Activated CD8-positive, alpha-beta memory T cell treated with anti-CD3 and anti-CD28 coated beads, Interleukin-2, amount 10 ng/mL, durations not matched to agents 7 days and 5 days (primary cell): ENCODE measurements around the gene OXLD1. TPM values are rescaled to one million over a fixed set of nuclear protein-coding genes. Genes with fewer than 3 reads are reported as not detected.
"Not testable (repeated sequence)": the region's sequence is repeated elsewhere in the genome, so short reads cannot be mapped to it uniquely, and the experiment has no call there.

ENCODE experiments used
- ATAC-seq: fragments of 150-1000 bp; cut with Tn5 transposase; one replicate; pipeline ENCODE4 v1.10.0; 2021; ENCODE audit warnings: moderate library complexity
- CTCF ChIA-PET: fragments of 350-600 bp; sonication (Branson Sonifier 250); formaldehyde crosslinking; loops from one replicate; lab custom pipeline; 2021; ENCODE audit warnings: antibody characterized with exemption; lab: Charles Lee
- DNase-seq: peaks from one replicate; pipeline ENCODE4 v3.0.0-alpha.2; 2020
- H3K27ac Mint-ChIP-seq: one replicate; pipeline ENCODE4 v1.8.0; 2021; ENCODE audit warnings: mild to moderate bottlenecking, mixed read lengths
- H3K27me3 Mint-ChIP-seq: one replicate; pipeline ENCODE4 v1.8.0; 2021; ENCODE audit warnings: mixed read lengths
- H3K36me3 Mint-ChIP-seq: one replicate; pipeline ENCODE4 v1.8.0; 2021; ENCODE audit warnings: mild to moderate bottlenecking, mixed read lengths
- H3K4me1 Mint-ChIP-seq: one replicate; pipeline ENCODE4 v1.8.0; 2021; ENCODE audit warnings: mixed read lengths
- H3K4me3 Mint-ChIP-seq: one replicate; pipeline ENCODE4 v1.8.0; 2021; ENCODE audit warnings: mild to moderate bottlenecking, moderate library complexity, mixed read lengths
- H3K9me3 Mint-ChIP-seq: one replicate; pipeline ENCODE4 v1.8.0; 2022; ENCODE audit warnings: low read depth, mixed read lengths
- total RNA-seq, 2 experiments: library from RNA; stranded (reverse); gene quantifications; one replicate each; pipeline ENCODE4 v1.2.3, GENCODE V29; 2021

Gene OXLD1
- total RNA-seq, 2 experiments from 2014 or later: 57.9 to 68.5 TPM

DNA sequence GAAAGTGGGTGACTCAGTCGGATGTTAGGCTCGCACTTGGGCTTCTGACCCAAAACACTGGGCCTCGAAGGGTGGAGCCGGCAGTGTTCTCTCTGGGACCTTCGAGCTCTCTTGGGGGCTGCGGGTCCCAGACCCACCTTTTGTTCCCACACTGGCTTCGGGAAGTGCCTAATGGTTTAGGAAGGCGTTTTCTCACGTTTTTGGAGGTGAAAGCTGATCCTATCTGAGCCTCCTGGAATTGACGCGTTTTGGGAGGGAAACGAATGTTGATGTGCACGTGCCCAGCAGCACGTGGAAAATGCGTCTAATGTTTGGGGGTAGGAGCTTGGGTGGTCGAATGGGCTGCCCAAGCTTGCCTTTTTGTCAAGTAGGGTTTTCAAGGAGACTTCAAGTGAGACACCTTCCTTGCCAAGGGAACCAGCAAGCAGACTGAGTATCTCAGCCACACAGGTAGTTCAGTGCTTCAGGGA lies 18.1 kb upstream of the OXLD1 start:
- CTCF ChIA-PET: interaction anchor here (0.7 to 2.2 kb wide), 9 partner anchors 9 to 353 kb away, joined by 3 to 10 read pairs (median 4); partner anchors contain the start of genes DCXR and MRPL12
- Mint-ChIP-seq H3K9me3 (no peaks in the 10 kb centered on the region), H3K27ac (peak overlapping the region; percentile 71), H3K36me3 (peaks cover 22% of the 10 kb centered on the region), H3K4me1 (peaks cover 32% of the 10 kb centered on the region), H3K4me3 (peak overlapping the region; percentile 81), H3K27me3 (no peaks in the 10 kb centered on the region)
- ATAC-seq (no peak), DNase-seq (no peak)

DNA sequence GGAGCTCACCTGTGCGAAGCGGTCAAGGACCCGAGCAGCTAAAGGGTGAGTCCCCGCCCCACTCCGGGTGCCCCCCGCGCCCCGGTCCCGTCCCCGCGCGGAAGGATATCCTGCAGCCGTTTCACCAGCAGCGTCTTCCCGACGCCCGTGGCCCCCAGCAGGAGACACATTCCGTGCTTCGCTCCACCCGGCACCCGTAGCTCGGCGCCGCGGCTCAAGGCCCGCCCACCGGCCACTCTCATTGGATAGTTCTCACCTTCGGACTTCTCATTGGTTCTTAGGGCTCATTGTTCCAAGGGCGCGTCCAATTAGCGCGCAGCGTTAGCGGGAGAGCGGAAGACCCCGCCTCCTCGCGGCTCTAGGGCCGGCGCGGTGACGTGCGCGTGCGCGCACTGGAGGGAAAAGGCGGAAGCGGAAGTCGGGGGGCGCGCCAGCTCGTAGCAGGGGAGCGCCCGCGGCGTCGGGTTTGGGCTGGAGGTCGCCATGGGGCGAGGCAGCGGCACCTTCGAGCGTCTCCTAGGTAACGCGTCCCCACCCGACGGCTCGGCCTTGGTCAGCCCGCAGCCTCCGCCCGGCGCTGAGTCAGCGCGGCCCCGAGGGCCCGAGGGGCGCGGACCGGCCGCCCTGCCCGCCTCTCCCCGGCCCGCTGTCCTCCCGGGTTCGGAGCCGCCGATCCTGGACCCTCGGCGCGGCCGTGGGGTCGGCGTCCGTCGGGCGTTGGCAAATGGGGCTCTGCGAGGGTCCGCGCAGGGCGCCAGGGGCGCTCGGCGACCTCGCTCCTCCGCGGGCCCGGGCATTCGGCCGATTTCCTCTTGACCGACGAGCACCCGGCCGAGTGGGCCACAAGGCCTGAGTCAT lies 17.4 kb upstream of the OXLD1 start, which contains the start of the genes ARL16 and HGS:
TSS of gene ARL16 (minus strand) at position 214 of the 858 bp plus-strand sequence. CDS start at position 170, 44 bp downstream.
TSS of gene HGS (plus strand) at position 428 of the 858 bp plus-strand sequence. CDS start at position 484, 56 bp downstream.
- no peaks in the 10 kb centered on the region for H3K27me3 Mint-ChIP-seq
- peak; percentile 98 for ATAC-seq
- CTCF ChIA-PET: interaction anchor here (0.6 to 2.3 kb wide), 11 partner anchors 8 to 354 kb away, joined by 3 to 10 read pairs (median 5); partner anchors contain the start of genes CCDC137, DCXR, MRPL12 and OXLD1
- H3K4me1 Mint-ChIP-seq: peaks cover 32% of the 10 kb centered on the region
- peak; percentile 98 for DNase-seq
- H3K4me3 Mint-ChIP-seq: peak within 1 kb of the TSS; percentile 81
- no peaks in the 10 kb centered on the region for H3K9me3 Mint-ChIP-seq
- peaks cover 18% of the 10 kb centered on the region for H3K36me3 Mint-ChIP-seq
- H3K27ac Mint-ChIP-seq: peak within 1 kb of the TSS; percentile 83

DNA sequence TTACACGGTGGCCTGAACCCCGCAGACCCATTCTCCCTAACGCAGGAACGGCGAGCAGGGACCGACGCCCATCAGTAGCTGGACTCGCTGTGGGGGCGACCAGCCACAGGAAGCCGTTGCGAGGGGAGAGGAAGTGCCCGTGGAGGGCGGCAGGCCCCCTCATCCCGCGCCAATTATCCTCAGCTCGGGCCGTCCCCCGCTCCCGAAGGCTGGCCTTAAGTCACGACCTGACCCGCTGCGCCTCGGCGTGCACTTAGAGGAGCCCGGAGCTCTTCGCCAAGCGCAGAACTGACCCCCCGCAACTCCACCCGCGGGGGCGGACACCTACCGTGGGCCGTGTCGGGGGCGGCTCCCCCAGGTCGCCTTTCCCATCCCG lies 16.8 kb upstream of the OXLD1 start:
- Mint-ChIP-seq H3K4me3 (peak overlapping the region; percentile 81), H3K27ac (peak overlapping the region; percentile 83), H3K36me3 (peaks cover 18% of the 10 kb centered on the region), H3K27me3 (no peaks in the 10 kb centered on the region), H3K9me3 (no peaks in the 10 kb centered on the region), H3K4me1 (peaks cover 32% of the 10 kb centered on the region)
- CTCF ChIA-PET: interaction anchor here (0.6 to 2.3 kb wide), 9 partner anchors 15 to 168 kb away, joined by 3 to 10 read pairs (median 6); partner anchors contain the start of genes CCDC137, MRPL12 and OXLD1
- DNase-seq (no peak), ATAC-seq (no peak)

DNA sequence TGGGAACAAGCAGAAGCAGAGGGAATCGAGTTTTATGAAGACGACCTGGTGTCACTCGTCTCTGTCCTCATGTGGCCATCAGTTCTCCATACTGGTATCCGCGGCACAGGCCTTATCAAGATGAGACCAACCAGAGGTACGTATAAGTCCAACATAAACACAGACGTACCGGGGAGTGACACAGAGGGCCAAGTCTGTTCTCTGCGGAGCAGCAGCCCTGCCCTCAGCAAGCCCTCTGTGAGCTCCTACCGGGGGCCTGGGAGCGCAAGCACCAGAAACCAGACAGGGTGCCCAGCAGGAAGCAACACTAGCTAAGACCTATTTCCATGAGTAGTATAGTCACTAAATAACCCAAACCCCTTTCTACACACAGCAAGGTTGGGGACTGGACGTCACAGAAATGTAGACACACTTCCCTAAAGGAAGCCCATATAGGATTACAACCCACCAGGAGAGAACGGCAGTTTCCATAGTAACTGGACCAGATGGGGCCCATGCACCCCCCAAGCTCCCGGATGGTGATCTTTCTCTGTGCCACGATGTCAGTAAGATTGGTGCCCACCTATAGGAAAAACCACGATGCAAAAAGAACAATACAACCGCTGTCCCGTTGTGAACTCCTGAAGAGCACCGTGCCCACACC lies 16.3 kb upstream of the OXLD1 start:
- DNase-seq: no peak
- Mint-ChIP-seq H3K4me3 (peak overlapping the region; percentile 81), H3K9me3 (no peaks in the 10 kb centered on the region), H3K4me1 (peaks cover 32% of the 10 kb centered on the region), H3K27me3 (no peaks in the 10 kb centered on the region), H3K27ac (peak overlapping the region; percentile 83), H3K36me3 (peaks cover 18% of the 10 kb centered on the region)
- CTCF ChIA-PET: interaction anchor here (1.2 to 2.3 kb wide), 6 partner anchors 15 to 31 kb away, joined by 3 to 10 read pairs (median 7); partner anchors contain the start of genes CCDC137, MRPL12 and OXLD1
- no peak for ATAC-seq

DNA sequence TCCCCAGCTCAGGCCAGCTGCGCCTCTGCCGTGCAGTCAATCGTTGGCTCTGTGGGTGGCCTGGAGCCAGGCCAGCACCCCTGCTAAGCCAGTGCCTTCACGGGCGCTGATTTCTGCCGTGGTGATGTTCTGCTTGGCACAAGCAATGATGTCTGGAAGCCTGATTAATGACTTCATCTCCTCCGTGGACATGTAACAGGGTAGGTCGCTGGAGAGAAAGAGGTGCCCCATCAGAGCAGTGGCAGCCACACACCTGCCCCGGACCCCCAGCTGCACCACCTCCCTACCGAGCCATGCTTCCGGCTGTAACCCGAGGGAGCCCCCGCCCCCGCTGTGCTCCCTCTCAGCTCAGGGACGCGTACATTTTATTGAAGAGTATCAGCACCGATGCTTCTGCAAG lies 15.3 kb upstream of the OXLD1 start:
- no peaks in the 10 kb centered on the region for H3K27me3 Mint-ChIP-seq
- H3K27ac Mint-ChIP-seq: no peak overlapping the region
- no peaks in the 10 kb centered on the region for H3K9me3 Mint-ChIP-seq
- no peak for ATAC-seq
- peaks cover 10% of the 10 kb centered on the region for H3K36me3 Mint-ChIP-seq
- peaks cover 32% of the 10 kb centered on the region for H3K4me1 Mint-ChIP-seq
- H3K4me3 Mint-ChIP-seq: no peak overlapping the region
- no peak for DNase-seq
- CTCF ChIA-PET: interaction anchor here (2.3 kb wide), 1 partner anchor 16 kb away, joined by 7 read pairs; the partner anchor contains the start of genes CCDC137 and OXLD1

DNA sequence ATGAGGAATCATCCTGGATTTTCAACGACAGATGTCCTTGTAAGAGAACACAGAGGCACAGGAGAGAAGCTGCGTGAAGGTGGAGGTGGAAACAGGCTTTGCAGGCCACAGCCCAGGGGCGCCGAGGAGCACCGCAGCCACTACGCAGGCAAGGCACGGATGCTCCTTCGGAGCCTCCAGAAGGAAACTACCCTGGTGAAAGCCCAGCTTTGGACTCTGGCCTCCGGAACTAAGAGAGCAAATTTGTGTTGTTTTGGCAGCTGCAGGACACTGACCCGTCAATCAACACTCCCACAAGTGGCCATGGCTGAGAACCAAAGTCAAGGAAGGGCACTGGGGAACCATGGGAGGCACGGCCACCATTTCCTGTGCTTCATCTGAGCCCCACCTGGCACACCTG lies 13.7 kb upstream of the OXLD1 start:
- H3K27ac Mint-ChIP-seq: no peak overlapping the region

DNA sequence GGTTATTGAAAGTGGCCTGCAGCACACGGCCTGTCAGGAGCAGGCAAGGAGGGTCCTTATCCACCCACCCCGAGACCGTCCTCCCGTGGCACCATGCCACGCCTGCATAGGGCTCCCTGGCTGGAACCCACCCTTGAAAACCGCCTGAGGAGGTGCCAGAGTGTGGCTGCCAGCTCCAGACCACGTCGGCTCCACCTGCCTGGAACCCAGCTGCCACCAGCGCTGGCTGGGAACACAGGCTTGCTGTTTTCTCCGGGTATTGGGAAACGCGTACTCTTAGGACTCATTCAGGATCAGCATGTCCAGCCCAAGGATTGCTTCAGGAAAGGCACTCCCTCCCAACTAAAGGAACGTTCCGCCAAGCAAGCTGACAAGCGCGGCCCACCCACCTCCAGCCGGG lies 10.5 kb upstream of the OXLD1 start:
- DNase-seq: no peak
- H3K27ac Mint-ChIP-seq: no peak overlapping the region
- no peak for ATAC-seq
- H3K27me3 Mint-ChIP-seq: no peaks in the 10 kb centered on the region
- H3K9me3 Mint-ChIP-seq: no peaks in the 10 kb centered on the region
- CTCF ChIA-PET: interaction anchor here (1.4 to 2.1 kb wide), 2 partner anchors 9 to 25 kb away, joined by 5 to 7 read pairs; partner anchors contain the start of gene MRPL12
- no peak overlapping the region for H3K4me3 Mint-ChIP-seq
- H3K4me1 Mint-ChIP-seq: peaks cover 4% of the 10 kb centered on the region
- H3K36me3 Mint-ChIP-seq: peaks cover 13% of the 10 kb centered on the region

More for the DNA sequence above, 13.7 kb upstream of the OXLD1 start:
- peaks cover 1% of the 10 kb centered on the region for H3K36me3 Mint-ChIP-seq
- no peaks in the 10 kb centered on the region for H3K27me3 Mint-ChIP-seq
- H3K4me3 Mint-ChIP-seq: no peak overlapping the region
- ATAC-seq (no peak), DNase-seq (no peak)
- CTCF ChIA-PET: no interaction called here
- peaks cover 20% of the 10 kb centered on the region for H3K4me1 Mint-ChIP-seq
- no peaks in the 10 kb centered on the region for H3K9me3 Mint-ChIP-seq

DNA sequence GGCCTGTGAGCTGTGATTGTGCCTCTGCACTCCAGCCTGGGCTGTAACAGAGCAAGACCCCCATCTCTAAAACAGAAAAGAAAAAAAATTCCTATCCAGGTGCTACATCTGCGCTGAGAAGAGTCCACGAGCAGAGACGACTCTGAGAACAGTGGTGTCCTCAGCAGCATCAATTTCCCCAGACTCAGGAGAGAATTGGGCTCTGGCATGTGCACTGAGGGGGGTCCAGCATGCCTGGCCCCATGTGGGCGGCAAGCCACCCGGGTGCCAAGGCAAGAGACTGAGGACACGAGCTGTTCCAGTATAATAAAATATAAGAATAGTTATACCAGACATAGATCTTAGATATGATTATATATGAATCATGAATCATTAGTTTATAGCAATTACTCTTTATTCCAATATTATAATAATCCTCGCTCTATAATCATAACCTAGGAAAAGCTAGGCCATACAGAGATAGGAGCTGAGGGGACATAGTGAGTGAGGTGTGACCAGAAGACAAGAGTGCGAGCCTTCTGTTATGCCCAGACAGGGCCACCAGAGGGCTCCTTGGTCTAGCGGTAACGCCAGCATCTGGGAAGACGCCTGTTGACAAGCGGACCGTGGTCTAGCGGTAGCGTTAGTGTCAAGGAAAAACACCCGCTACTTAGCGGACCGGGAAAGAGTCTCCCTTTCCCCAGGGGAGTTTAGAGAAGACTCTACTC lies 9.3 kb upstream of the OXLD1 start:
- CTCF ChIA-PET: interaction anchor here (0.6 to 2.1 kb wide), 10 partner anchors 9 to 1102 kb away, joined by 3 to 7 read pairs (median 4); partner anchors contain the start of gene MRPL12
- not testable (repeated sequence) for H3K9me3 Mint-ChIP-seq, H3K4me1 Mint-ChIP-seq, H3K27me3 Mint-ChIP-seq, H3K27ac Mint-ChIP-seq, H3K4me3 Mint-ChIP-seq, ATAC-seq
- H3K36me3 Mint-ChIP-seq: peaks cover 20% of the 10 kb centered on the region
- peak; percentile 55 for DNase-seq

DNA sequence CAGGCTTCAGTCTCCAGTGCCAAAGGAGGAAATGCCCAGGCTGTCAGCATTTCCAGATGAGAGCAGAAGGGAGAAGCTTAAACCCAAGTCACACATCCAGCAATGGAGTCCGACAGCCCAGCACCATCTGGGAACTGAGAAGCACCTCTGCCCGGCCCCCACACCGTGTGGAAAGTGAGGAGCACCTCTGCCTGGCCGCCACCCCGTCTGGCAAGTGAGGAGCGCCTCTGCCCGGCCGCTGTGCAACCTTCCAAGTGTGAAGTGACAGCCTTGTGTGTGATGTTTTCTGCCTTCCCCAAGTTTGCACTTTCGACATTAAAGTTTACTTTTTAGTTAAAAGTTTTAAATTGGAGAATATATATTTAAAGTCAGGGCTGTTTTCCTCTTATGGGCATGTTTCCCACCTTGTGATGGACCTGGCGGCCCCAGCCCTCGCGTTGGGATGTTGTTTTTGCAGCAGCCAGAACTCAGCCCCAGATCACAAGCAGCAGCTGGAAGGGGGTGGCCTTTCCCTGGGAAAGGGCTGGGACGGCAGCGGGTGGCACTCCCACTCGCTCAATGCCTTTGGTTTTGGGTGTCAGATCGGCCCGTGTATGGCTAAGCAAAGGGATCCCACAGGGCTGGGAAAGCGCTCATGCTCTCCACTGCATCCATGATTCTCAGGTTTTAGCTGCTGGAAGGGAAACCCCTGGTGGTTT lies 7.3 kb upstream of the OXLD1 start:
- Mint-ChIP-seq H3K4me1 (peaks cover 10% of the 10 kb centered on the region), H3K9me3 (no peaks in the 10 kb centered on the region), H3K4me3 (no peak overlapping the region), H3K27me3 (no peaks in the 10 kb centered on the region), H3K36me3 (peaks cover 29% of the 10 kb centered on the region), H3K27ac (no peak overlapping the region)
- CTCF ChIA-PET: interaction anchor here (1.0 kb wide), 1 partner anchor 38 kb away, joined by 3 read pairs; no protein-coding TSS in a partner anchor
- no peak for DNase-seq
- no peak for ATAC-seq

DNA sequence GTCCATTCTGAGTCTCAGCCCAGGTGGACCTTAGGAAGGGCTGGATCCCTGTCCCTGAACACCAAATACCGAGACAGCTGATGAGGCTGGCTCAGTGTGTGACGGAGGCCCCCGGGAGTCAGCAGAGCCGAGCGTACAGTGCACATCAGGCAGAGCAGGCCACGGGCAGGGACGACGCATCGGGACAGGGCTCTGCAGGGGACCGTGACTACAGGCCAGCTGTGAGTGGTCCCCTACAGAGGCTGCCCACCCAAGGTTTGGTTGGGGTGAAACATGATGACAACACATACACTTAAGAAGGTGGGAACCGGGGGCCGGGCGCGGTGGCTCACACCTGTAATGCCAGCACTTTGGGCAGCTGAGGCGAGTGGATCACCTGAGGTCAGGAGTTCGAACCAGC lies 6.5 kb upstream of the OXLD1 start:
- Mint-ChIP-seq H3K27me3 (no peaks in the 10 kb centered on the region), H3K9me3 (no peaks in the 10 kb centered on the region), H3K27ac (no peak overlapping the region), H3K4me1 (peaks cover 18% of the 10 kb centered on the region), H3K4me3 (no peak overlapping the region), H3K36me3 (peaks cover 35% of the 10 kb centered on the region)
- CTCF ChIA-PET: no interaction called here
- ATAC-seq (no peak), DNase-seq (no peak)

DNA sequence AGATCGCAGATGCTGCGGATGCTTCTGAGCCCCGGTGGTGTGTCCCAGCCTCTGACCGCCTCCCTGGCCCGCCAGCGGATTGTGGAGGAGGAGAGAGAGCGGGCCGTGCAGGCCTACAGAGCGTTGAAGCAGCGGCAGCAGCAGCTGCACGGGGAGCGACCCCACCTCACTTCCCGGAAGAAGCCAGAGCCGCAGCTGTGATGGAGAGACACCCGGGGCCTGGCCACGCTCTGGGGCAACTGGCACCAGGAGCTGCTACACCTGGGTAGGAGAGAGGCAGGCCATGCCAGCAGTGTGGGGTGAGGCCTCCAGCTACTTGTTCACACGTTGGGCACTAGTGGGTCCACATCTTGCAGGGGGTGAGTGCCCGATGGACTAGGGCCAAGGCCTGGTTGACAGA lies 6.1 kb upstream of the OXLD1 start:
- Mint-ChIP-seq H3K4me1 (peaks cover 22% of the 10 kb centered on the region), H3K27ac (no peak overlapping the region), H3K36me3 (peaks cover 39% of the 10 kb centered on the region), H3K9me3 (no peaks in the 10 kb centered on the region), H3K27me3 (no peaks in the 10 kb centered on the region), H3K4me3 (no peak overlapping the region)
- DNase-seq (no peak), ATAC-seq (no peak)
- CTCF ChIA-PET: no interaction called here

DNA sequence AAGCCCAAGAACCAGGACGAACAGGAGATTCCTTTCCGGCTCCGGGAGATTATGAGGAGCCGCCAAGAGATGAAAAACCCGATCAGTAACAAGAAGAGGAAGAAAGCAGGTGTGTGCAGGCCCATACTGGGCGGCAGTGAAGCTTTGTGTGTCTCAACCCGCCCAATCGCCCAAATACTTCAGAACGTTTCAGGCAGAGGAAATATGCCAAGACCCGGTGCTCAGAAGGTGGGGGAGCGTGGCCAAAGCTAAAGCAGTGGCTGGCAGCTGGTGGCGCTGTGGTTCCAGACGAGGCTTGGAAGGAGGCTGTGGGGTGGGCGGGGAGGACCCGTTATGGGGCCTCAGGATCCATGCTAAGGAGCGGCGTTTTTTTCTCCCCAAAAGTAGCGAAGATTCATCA lies 1.3 kb upstream of the OXLD1 start:
- peak overlapping the region; percentile 89 for H3K4me3 Mint-ChIP-seq
- CTCF ChIA-PET: interaction anchor here (2.1 kb wide), 1 partner anchor 16 kb away, joined by 6 read pairs; the partner anchor contains the start of genes ARL16 and HGS
- peaks cover 55% of the 10 kb centered on the region for H3K4me1 Mint-ChIP-seq
- H3K27me3 Mint-ChIP-seq: no peaks in the 10 kb centered on the region
- no peaks in the 10 kb centered on the region for H3K9me3 Mint-ChIP-seq
- ATAC-seq (no peak), DNase-seq (no peak)
- peak overlapping the region; percentile 87 for H3K27ac Mint-ChIP-seq
- H3K36me3 Mint-ChIP-seq: peaks cover 56% of the 10 kb centered on the region
